Stimulated activated CD4-positive, alpha-beta T cell treated with anti-CD3 and anti-CD28 coated beads, Interleukin-1b, Interleukin-23, amount 100 ng/mL, for 1 hour (primary cell): ENCODE results near the gene PARD6A.

Source experiments
- DNase-seq, 2 donors: peaks; one replicate each; pipeline ENCODE4 v3.0.0-alpha.2; 2020; ENCODE audit warnings: low read depth in 2 of 2

Gene PARD6A

DNA sequence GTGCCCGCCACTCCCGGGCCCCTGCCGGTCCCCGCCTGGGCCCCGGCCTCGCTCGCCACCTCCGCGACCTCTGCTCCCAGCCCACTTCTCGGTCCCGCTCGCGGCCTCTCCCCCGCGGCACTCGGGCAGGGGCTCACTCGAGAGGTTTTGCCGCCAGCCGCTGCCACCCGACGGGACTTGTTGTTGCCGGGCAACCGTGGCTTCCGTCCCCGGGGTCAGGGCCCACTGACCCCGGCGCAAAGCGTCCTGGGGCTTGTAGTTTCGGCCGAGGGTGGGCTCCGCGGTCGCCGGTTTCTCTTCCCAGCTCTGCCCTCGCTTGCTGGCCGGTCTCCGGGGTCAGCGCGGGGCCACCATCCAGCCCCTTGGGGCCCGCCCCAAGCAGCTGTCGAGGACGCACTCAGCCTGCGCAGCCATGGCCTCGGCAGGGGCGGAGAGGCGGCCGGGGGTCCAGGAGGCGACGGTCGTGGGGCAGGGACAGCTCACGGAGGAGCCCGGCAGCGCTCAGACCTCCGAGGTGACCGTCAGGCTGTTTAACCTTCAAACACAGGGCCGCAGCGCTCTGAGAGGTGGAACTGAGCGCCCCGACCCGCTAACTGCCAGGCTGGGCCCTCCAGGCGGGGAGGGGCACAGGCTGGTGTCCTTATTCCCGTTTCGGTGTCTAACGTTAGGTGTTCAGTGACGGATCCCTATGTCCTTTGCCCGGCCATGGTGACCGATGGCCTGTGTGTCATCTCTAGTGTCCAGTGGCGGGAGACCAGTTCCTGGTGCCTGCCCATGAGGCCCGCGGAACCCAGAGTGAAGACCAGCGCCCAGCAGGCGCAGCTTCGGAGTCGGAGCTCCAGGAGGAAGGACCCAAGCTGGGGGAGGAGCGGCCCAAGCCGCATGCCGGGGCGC is 6.0 kb downstream of the PARD6A start, which contains the start of the genes C16orf86 and ENKD1:
C16orf86 (plus strand) TSS at position 256 of the 894 bp plus-strand sequence; CDS start at position 413, 157 bp downstream.
ENKD1 (minus strand) TSS at position 192 of the 894 bp plus-strand sequence. CDS start 308 bp downstream, outside the sequence.
- DNase-seq = peak; percentile 52 to 63

DNA sequence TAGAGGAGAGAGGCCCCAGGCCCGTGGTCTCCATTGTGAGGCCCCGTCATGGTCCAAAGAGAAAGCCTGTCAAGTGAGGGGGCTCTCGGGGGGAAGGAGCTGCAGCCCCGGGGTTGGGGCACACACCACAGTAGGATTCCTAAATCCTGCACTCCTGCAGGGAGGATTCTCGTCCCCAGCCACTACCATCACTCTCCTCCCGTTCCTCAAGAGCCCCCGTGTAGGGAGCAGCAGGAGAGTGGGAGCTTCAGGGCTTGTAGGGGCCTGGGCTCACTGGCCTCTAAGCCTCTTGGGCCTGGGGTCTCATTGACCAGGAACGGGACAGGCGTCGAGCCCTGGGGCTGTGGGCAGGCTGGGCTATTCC is 6.7 kb downstream of the PARD6A start:
- DNase-seq = no peak

DNA sequence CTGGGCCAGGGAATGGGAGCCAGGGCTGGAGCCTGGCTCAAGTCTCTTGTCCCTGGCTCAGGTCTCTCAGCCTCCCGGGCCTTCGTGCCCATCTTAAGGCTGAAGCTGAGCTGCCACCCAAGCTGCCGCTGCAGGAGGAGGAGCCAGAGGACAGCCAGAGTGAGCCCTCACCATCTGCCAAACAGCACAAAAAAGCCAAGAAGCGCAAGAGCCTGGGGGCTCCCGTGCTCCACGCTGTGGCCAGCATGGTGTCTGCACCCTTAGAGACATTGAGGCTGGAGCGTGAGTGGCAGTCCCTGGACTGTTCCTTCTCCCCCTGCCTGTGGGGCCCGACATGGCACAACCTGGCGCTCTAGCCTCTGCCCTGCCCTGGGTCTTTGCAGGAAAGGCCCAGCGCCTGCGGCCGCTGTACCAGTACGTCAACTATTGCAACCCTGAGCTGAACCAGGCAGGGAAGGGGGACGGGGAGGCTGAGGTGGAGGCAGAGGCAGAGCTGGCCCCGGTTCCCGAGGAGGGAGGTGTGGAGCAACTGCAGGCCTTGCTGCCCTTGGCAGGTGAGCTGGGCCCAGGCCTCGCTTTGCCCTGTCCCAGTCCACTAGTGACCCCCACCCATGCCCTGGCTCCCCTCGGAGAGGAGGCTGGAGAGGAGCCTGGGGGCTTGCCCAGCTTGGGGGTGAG is 7.2 kb downstream of the PARD6A start:
- peak; percentile 52 to 56 for DNase-seq

DNA sequence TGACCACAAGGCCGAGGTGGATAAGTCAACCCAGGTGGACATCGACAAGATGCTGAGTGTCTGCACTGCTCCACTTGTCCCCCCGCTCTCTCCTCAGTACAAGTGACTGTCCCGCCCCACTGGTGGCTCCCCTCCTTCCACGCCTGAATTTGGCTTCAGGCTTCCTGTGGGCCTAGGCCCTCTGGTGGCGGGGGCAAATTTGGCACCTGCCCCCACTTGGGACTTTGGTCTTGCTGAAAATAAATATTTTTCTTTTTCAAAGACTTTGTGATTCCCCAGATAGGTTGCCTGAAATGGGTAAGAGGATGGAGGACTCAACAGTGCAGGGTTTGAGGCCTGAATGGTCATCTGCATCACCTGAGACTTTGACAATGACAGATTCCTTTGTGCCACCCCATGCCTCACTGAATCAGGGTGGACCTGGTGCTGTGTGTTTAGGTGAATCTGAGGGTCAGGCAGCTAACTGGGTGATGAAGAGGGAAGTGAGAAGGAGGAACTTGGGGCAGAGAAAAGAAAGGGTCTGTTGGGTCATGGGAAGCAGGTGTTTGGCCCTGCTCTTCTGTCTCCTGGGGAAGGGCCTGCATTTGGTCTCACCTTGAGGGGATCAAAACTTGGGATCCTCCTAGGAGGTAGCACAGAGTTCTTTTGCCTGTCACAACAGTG is 7.9 kb downstream of the PARD6A start:
- no peak for DNase-seq

DNA sequence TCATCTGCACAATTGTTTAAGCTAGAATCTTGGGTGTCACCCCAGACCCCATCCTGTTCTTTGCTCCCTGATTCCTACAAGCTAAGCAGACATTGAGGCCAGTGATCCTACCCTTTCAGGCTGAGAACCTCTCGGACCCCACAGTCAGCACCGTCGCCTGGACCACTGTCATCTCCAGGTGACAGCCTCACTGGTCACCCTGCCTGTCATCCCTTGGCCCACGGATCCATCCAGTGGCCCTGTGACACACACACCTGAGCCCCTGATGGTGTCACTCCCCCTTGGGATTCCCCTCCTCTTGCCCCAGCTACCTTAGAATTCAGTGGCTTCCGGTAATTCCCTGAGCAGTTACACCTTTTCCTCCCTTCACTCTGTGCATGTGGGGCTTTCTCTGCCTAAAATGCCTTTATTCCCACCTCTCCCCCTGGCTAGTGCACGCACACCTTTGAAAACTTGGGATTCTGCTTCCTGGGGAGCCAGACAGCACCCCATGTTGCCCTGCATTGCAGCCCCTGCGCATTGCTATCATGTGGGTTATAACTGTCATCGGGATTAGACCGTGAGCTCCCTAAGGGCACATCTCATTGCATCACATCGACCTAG is 8.8 kb downstream of the PARD6A start:
- DNase-seq = no peak

DNA sequence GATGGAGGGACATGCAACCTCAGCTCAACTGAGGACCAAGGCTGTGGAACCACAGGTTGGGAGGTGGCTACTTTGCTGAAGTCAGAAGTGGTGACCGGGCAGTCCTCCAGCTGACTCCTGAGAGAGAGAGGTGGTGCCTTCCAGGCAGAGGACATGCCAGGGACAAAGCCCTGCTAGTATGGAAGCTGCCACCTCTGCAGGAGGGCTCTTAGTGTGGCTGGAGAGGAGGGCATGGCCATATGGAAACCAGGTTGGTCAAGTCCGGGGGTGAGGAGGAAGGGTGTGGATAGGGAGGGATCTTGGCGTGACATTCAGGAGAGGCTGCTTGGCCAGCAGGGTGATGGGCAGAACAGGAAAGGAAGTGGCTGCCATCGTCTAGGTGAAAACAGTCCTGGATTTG is 11.5 kb downstream of the PARD6A start:
- no peak for DNase-seq

DNA sequence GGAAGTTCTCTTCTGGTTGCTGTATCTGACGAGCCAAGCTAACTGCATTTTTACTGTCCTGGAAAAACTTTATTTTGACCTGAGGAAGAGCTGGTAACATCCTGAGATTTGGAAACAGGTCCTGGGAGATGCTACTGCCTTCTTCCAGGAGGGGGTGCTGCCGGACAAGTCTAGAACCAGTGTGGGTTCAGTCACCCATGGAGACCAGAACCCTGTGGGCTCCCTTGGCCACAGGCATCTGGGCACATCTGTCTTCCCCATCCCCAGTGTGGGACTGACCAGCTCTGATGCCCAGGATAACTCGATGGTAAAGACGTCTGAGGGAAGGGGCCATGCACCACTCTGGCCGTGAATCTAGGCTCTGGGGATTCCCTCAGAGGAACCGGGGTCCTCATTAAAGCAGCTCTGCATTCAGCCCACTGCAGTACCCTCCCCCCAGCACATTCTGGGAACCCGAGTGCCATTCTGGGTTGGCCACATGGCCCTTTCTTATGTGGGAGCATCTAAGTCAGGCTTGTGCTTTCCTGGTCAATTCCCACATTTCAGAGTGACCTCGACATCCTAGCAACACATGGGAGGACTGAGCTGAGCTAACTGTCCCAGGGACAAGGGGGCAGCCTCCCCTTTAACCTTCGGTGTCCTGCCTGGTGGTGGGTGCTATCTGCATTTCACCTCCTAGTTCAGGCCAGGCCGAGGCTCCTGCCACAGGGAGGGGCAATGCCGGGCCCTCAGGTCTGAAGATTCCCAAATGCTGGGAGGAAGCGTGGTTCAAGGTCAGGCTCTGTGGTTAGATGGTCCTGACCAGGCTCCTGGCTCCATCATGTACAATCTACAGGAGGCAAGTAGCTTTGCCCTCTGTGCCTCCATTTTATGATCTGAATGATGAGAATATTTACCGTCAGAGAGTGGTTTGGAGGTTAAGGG is 12.2 kb downstream of the PARD6A start:
- DNase-seq = no peak

DNA sequence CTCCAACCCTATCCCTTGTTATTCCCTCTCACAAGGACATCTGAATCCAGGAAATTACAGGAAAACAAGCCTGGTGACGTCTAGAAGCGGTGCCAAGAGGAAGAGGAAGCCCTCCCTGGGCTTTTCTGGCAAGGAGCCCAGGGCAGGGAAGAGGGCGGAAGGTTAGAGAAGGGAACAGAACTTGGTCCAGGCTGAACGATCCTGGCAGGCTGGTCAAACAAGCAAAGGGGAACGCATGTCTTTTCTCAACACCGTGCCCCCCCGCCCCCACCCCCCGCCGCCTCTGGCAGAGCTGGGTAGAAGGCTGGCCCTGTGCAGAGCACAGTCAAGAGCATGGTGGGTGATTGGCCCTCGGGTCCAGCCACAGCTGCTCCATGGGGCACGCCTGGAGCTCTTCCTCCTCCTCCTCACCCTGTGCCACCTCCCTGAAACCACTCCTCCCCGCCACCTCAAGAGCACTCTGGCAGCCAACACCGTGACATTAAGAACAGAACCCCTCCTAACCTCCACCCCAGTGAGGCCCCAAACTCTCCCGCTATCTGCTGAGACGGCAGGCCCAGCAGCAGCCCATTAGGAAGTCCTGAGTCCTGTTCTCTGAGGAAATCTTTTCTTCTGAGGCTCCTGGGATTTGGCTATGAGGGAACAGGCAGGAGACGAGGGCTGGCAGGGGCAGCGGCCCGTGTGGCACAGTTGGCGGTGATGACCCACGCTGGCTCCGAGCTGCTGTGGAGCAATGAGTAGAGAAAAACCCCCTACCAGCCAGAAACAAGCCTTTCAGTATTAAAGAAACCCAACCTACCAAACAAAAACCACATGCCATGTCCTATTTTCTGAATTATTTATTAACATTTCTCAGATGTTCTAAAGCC is 13.2 kb downstream of the PARD6A start:
- DNase-seq = no peak

DNA sequence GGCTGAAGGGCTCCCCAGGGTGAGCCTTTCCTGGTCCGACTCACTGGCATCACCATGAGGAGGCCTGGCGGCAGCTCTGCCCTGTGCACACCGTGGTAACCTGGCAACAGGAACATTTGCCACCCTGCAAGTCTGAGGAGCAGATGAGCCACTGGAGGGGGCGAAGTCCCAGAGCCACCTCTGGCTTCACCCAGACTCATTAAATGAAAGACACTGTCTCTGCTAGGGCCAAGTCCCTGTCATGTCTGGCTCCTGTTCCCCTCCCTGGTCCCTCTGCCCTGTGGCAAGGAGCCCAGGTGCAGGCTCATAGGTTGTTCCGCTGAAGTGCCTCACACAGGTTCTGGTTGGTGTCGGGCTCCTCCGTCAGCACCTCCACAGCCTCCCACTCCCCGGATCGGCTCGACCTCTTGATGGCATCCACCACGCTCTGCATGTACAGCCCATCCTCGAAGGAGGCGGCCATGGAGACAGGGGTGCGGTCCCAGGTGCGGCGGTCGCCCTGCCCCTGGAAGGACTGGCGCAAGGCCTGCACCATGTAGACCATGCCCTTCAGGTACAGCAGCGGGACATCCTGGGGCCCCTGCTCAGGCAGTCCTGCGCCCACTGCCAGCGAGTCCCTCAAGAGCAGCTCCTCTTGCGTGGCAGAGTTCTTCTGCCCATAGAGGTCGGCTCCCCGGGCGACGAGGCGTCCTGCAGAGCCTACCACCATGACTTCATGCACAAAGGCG is 14.3 kb downstream of the PARD6A start:
- no peak for DNase-seq

DNA sequence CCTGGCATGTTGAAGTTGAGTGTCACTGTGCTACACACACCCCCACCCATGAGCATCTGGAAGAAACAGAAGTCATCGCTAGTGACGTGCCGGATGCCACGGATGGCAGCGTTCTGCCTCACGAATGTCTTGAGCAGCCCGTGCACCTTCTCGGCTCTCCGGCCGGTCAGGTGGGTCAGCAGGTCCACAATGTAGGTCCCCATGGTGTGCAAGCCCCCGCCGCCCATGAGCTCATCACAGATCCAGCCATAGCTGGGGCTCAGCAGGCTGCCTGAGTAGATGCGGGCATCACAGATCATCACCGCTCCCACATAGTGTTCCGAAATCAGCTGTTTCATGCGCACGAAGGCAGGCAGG is 14.8 kb downstream of the PARD6A start:
- no peak for DNase-seq

DNA sequence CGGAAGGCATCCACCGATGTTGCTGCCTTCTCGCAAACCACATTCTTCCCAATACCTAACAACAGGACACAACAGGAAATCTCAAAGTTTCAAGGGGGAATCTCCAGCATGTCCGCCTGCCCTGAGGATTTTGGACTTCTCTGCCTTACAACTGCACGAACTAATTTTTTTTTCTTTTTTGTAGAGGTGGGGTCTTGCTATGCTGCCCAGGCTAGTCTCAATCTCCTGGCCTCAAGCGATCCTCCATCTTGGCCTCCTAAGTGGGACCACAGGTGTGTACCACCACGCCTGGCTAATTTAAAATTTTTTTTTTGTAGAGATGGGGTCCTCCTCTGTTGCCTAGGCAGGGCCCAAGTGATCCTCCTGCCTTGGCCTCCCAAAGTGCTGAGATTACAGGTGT is 15.2 kb downstream of the PARD6A start:
- no peak for DNase-seq

DNA sequence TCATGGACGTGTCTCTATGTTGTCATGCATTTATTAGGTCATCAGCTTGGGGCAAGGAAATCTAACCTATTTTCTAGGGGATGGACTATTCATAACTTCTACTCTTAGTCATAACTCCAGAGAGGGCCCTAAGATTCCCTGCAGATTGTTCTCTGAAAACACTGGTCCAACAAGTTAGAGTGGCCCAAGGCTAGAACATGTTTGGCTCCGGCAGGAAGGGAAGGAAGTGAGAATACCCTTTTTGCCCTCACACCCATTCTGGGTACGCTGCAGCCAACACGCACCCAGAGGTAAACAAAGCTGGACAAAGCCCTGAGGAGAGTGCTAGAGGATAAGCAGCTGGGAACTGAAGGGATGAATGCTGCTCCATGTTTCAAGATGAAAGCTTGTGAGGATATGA is 15.8 kb downstream of the PARD6A start:
- DNase-seq = no peak

DNA sequence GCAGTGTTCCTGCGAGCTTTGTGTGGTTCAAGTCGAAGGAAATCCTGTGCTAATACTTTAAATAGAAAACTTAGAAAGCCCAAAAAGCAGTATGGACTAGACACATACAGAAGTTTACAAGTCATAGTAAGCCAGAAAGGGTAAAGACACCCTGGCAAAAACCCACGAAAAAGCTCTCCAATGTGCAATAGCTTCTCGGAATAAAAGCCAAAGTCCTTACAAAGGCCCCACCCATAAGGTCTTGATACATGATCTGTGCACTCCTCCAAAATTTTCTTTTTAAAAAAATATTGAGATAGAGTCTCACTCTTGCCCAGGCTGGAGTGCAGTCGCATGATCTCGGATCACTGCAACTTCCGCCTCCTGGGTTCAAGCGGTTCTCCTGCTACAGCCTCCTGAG is 16.2 kb downstream of the PARD6A start:
- no peak for DNase-seq

DNA sequence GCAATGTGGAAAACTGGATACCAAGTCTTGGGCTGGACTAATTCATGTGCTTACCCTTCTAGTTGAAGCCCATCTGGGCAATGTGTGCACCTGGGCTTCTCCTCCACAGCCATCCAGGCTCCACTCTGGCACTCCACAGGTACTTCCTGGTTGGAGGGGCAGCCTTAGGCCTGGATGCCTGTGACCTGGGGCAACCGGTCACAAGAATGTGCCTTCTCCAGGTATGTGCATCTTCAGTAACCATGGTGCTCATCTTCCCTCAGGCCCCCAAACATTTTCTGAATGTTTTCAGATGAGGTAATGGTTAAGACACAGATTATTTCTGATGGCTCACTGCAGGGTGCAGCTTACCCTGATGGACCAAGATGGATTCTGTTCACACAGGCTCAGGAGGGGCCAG is 17.0 kb downstream of the PARD6A start:
- no peak for DNase-seq

DNA sequence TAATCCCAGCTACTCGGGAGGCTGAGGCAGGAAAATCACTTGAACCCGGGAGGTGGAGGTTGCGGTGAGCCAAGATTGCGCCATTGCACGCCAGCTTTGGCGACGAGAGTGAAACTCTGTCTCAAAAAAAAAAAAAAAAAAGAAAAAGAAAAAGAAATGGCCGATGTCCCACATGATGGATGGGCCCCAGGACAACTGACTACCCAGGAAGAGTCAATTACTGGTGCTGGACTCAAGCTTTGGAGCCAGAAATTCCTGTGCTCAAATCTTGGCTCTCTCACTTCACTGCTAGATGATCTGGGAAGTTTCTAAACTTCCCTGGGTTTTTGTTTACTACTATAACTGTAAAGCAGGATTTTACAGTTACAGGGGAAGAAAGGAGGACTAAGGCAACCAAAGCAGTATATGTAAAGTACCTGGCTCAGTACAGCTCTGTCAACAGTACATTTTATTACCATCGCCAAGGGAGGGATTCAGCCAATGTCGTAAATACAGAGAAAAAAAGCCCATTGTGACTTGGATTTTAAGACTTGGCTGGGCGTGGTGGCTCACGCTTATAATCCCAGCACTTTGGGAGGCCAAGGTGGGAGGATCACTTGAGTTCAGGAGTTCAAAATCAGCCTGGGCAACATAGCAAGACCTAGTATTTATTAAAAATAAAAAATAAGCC is 17.7 kb downstream of the PARD6A start:
- DNase-seq = no peak

DNA sequence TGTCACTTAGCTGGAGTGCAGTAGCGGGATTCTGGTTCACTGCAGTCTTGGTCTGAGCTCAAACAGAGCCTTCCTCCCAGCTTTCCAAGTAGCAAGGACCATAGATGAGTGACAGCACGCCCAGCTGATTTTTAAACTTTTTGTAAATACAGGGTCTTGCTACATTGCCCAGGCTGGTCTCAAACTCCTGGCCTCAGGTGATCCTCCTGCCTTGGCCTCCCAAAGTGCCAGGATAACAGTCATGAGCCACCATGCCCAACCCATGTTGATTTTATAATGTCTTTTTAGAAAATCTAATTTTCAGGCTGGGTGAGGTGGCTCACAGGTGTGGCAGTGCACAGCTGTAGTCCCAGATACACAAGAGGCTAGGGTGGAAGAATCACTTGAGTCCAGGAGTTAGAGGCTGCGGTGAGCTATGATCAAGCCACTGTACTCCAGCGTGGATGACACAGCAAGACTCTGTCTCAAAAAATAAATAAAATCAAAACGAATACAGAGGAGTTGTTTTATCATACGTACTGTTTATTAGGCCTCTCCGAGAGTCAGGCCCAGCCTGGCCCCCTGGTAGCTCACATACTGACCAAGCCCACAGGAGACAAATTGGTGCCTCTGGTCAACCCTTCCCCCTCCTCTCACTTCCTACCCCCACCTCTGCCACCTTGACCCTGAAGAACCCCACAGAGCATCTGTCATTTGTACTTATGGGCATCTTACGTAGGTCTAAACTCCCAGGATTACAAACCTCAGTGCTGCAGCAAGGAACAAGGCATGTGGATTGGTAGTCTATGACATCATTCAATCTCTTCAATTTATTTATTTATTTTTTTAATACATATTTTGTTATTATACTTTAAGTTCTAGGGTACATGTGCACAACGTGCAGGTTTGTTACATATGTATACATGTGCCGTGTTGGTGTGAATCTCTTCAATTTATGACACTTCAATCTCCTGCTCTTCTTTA is 19.5 kb downstream of the PARD6A start:
- no peak for DNase-seq

DNA sequence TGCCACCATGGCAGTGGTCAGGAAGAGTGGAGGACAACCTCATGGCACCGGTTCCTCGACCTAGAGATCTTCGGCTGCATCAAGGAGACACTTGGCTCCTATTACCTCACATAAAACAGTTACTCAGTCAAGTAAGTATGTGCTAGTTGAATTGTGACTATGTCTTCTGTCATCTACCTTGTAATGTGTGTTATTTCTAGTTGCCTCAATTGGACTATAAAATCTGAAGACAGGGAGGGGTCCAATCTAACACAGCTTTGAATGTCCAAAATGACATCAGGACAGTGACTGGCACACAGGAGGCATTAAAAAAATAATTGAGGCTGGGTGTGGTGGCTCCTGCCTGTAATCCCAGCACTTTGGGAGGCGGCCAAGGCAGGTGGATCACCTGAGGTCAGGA is 23.0 kb downstream of the PARD6A start:
- DNase-seq = no peak
